HepG2 (cell line): Measurements from ENCODE around the gene JSRP1. TPM values are rescaled to one million over a fixed set of nuclear protein-coding genes. Genes with fewer than 3 reads are reported as not detected.
A peak's percentile ranks its signal among the peaks of the same experiment; 100 is the strongest.

Source experiments
- CREBL2 ChIP-seq: sonication (generic); formaldehyde crosslinking; IDR thresholded peaks from 2 replicates; pipeline ENCODE4 v1.8.1; 2023; ENCODE audit warnings: missing genetic modification reagents, mild to moderate bottlenecking, borderline replicate concordance
- FOXP4 ChIP-seq: sonication (generic); formaldehyde crosslinking; IDR thresholded peaks from 2 replicates; pipeline ENCODE4 v1.4.0; 2020; ENCODE audit warnings: missing genetic modification reagents
- ISL2 ChIP-seq: sonication (generic); formaldehyde crosslinking; IDR thresholded peaks from 2 replicates; pipeline ENCODE4 v1.5.0; 2020; ENCODE audit warnings: missing genetic modification reagents
- KMT2A ChIP-seq: sonication (generic); formaldehyde crosslinking; IDR thresholded peaks from 2 replicates; pipeline ENCODE4 v1.4.0; 2020; ENCODE audit warnings: missing genetic modification reagents
- NFAT5 ChIP-seq: sonication (generic); formaldehyde crosslinking; IDR thresholded peaks from 2 replicates; pipeline ENCODE4 v1.4.0; 2020; ENCODE audit warnings: missing genetic modification reagents
- PATZ1 ChIP-seq: sonication (generic); formaldehyde crosslinking; IDR thresholded peaks from 2 replicates; pipeline ENCODE4 v1.4.0; 2020; ENCODE audit warnings: missing genetic modification reagents
- SALL1 ChIP-seq: sonication (generic); formaldehyde crosslinking; IDR thresholded peaks from 2 replicates; pipeline ENCODE4 v1.8.0; 2022; ENCODE audit warnings: mild to moderate bottlenecking, missing genetic modification reagents
- SNRNP70 ChIP-seq: fragments of 200-400 bp; formaldehyde crosslinking; IDR thresholded peaks from 2 replicates; pipeline ENCODE4 v1.6.1; 2017; ENCODE audit warnings: mild to moderate bottlenecking, low read depth, low read length, moderate library complexity
- THAP8 ChIP-seq: sonication (generic); formaldehyde crosslinking; IDR thresholded peaks from 2 replicates; pipeline ENCODE4 v1.5.1; 2020; ENCODE audit warnings: missing genetic modification reagents, mild to moderate bottlenecking, borderline replicate concordance
- TMF1 ChIP-seq: sonication (generic); formaldehyde crosslinking; IDR thresholded peaks from 2 replicates; pipeline ENCODE4 v1.8.1; 2022; ENCODE audit warnings: low read depth, missing genetic modification reagents
- ZNF136 ChIP-seq: sonication (generic); formaldehyde crosslinking; IDR thresholded peaks from 2 replicates; pipeline ENCODE4 v1.8.1; 2022; ENCODE audit warnings: low read depth, mild to moderate bottlenecking, moderate library complexity, missing genetic modification reagents
- ZNF431 ChIP-seq: sonication (generic); formaldehyde crosslinking; IDR thresholded peaks from 2 replicates; pipeline ENCODE4 v1.9.0; 2022; ENCODE audit warnings: missing genetic modification reagents, low read depth, mild to moderate bottlenecking, borderline replicate concordance
- polyA plus RNA-seq, 8 experiments: library from polyadenylated mRNA; depleted of rRNA in 3 of 8; stranded (reverse) in 7 of 8; unstranded in 1 of 8; fragments of >200 nt; fragmentation: Illumina TruSeq in 4 of 8; extraction: Trizol in 4 of 8; gene quantifications; 2 replicates each; pipeline versions ENCODE4 v1.2.1 to v1.2.3, GENCODE V29; 2011 to 2016; ENCODE audit warnings: low read depth in 4 of 8, missing spikeins in 1 of 8, mixed read lengths in 1 of 8; ENCODE audit not compliant: insufficient read depth in 1 of 8
- total RNA-seq, 5 experiments: library from RNA; depleted of rRNA; stranded (reverse); fragments of >200 nt; fragmentation: Illumina TruSeq; extraction: Trizol; gene quantifications; 2 replicates each; pipeline ENCODE4 v1.2.3, GENCODE V29; 2016; ENCODE audit warnings: low read depth in 1 of 5

The JSRP1 gene
- total and polyA plus RNA-seq, 2 of the 13 experiments (the other 11 are each of a cell fraction or from before 2014, with no cell fraction given): 0.16 to 0.38 TPM

GRCh38 chr19:2269244-2270156 is 13.3 kb upstream of the JSRP1 start (continued):
- TF ChIP-seq THAP8 (0 out of 2 replicates have a peak, but pooled peaks have one; percentile 25), CREBL2 (no peak), NFAT5 (CRISPR knock-in tag) (0 out of 2 replicates have a peak, but pooled peaks have one; percentile 79), KMT2A (CRISPR knock-in tag) (peak; percentile 56; the same call in 1 of the 2 replicates), PATZ1 (peak; percentile 27; the same call in 1 of the 2 replicates), ZNF431 (peak; percentile 71; the same call in 1 of the 2 replicates), SALL1 (peak; percentile 86), TMF1 (CRISPR knock-in tag) (no peak), FOXP4 (CRISPR knock-in tag) (peak; percentile 16; the same call in 1 of the 2 replicates), ZNF136 (CRISPR knock-in tag) (no peak), ISL2 (CRISPR knock-in tag) (peak; percentile 79), SNRNP70 (no peak)
